ENCODE data around the gene IL32.
"Not testable (repeated sequence)": the region's sequence is repeated elsewhere in the genome, so short reads cannot be mapped to it uniquely, and the experiment has no call there.

The IL32 gene

GRCh38 chr16:3070608-3071111, 5.2 kb downstream of the IL32 start:
- no peak overlapping the region for H3K4me3 ChIP-seq (ENCODE audit: low read depth, low read length)
- TF ChIP-seq CTCF (IDR thresholded peaks at IDR 0.05; ENCODE audit: low read depth, low read length) = no peak

GRCh38 chr16:3071655-3072054, 6.2 kb downstream of the IL32 start:
- H3K4me3 ChIP-seq (ENCODE audit: low read depth, low read length) = no peak overlapping the region
- TF ChIP-seq CTCF (IDR thresholded peaks at IDR 0.05; ENCODE audit: low read depth, low read length) = no peak

GRCh38 chr16:3072148-3072547, 6.7 kb downstream of the IL32 start:
- not testable (repeated sequence) for H3K4me3 ChIP-seq (ENCODE audit: low read depth, low read length)

- not testable (repeated sequence) for H3K4me3 ChIP-seq (ENCODE audit: low read depth, low read length)
Measured at GRCh38 chr16:3072576-3073263, 7.3 kb downstream of the IL32 start.

- no peak for TF ChIP-seq CTCF (IDR thresholded peaks at IDR 0.05; ENCODE audit: low read depth, low read length)
- no peak overlapping the region for H3K4me3 ChIP-seq (ENCODE audit: low read depth, low read length)
Measured at GRCh38 chr16:3073448-3073847, 8.0 kb downstream of the IL32 start.

GRCh38 chr16:3074860-3075522, 9.6 kb downstream of the IL32 start:
- H3K4me3 ChIP-seq (ENCODE audit: low read depth, low read length) = no peak overlapping the region
- TF ChIP-seq CTCF (IDR thresholded peaks at IDR 0.05; ENCODE audit: low read depth, low read length) = no peak

- no peak overlapping the region for H3K4me3 ChIP-seq (ENCODE audit: low read depth, low read length)
- no peak for TF ChIP-seq CTCF (IDR thresholded peaks at IDR 0.05; ENCODE audit: low read depth, low read length)
Measured at GRCh38 chr16:3075523-3075915, 10.1 kb downstream of the IL32 start.

GRCh38 chr16:3075946-3076345, 10.5 kb downstream of the IL32 start:
- not testable (repeated sequence) for H3K4me3 ChIP-seq (ENCODE audit: low read depth, low read length)

GRCh38 chr16:3076577-3076976, 11.1 kb downstream of the IL32 start:
- H3K4me3 ChIP-seq (ENCODE audit: low read depth, low read length) = no peak overlapping the region
- TF ChIP-seq CTCF (IDR thresholded peaks at IDR 0.05; ENCODE audit: low read depth, low read length) = no peak

Measured in WI38 (cell line).